ENCODE data around the gene COL4A6.

The COL4A6 gene

GRCh38 chrX:108219949-108220601 is 218.1 kb downstream of the COL4A6 start:
- in situ Hi-C loops (cut with MboI; ENCODE audit: low sequenced_read_pairs), result no loop called here

DNA sequence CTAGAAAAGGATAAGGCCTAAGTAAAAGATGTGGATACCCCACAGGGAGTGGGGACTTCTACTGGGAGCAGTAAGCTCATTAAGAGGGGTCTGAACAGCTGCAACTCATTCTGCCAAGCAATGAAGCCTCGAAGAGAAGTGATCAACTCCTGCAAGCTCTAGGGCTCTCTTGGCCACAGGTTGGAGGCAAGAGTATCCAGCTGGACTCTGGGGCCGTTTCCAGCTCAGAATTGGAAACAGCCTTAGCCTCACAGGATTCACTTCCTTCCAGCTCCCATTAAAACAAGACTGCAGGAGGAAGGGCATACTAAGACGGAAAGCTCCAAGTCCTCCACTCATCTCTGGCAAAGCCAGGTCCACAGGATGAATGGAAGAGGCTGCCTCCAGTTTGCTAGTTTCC is 220.3 kb downstream of the COL4A6 start:
- in situ Hi-C loops (cut with MboI; ENCODE audit: low sequenced_read_pairs), result no loop called here

- in situ Hi-C loops (cut with MboI; ENCODE audit: low sequenced_read_pairs), result no loop called here
Measured at GRCh38 chrX:108216919-108217571, 221.2 kb downstream of the COL4A6 start.

- in situ Hi-C loops (cut with MboI; ENCODE audit: low sequenced_read_pairs), result no loop called here
Measured at GRCh38 chrX:108216405-108216804, 221.8 kb downstream of the COL4A6 start.

- in situ Hi-C loops (cut with MboI; ENCODE audit: low sequenced_read_pairs), result no loop called here
Measured at GRCh38 chrX:108211301-108211700, 226.9 kb downstream of the COL4A6 start.

- in situ Hi-C loops (cut with MboI; ENCODE audit: low sequenced_read_pairs), result no loop called here
Measured at GRCh38 chrX:108209006-108209554, 229.1 kb downstream of the COL4A6 start.

- in situ Hi-C loops (cut with MboI; ENCODE audit: low sequenced_read_pairs), result no loop called here
Measured at GRCh38 chrX:108203540-108203939, 234.7 kb downstream of the COL4A6 start.

- in situ Hi-C loops (cut with MboI; ENCODE audit: low sequenced_read_pairs), result no loop called here
Measured at GRCh38 chrX:108199691-108200090, 238.5 kb downstream of the COL4A6 start.

DNA sequence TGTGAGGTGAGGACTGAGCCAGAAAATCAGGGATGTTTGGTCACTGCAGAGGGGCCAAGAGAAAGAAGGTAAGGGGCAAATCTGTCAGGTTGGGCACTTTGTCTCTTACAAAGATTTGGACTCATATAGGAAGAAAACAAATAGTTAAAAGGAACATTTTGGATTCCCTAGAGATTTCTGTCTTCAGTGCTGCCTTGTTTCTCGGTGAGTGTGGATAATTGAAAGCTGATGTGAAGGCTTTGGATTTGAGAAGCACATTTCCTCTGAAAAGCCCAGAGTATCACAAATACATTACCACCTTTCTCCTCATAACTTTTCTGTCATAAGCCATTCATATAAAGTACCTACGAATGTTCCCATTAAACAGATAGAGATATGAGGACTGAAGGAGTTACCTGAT is 239.2 kb downstream of the COL4A6 start:
- in situ Hi-C loops (cut with MboI; ENCODE audit: low sequenced_read_pairs), result no loop called here

- in situ Hi-C loops (cut with MboI; ENCODE audit: low sequenced_read_pairs), result no loop called here
Measured at GRCh38 chrX:108198420-108198819, 239.8 kb downstream of the COL4A6 start.

- in situ Hi-C loops (cut with MboI; ENCODE audit: low sequenced_read_pairs), result no loop called here
Measured at GRCh38 chrX:108186811-108187210, 251.4 kb downstream of the COL4A6 start.

- in situ Hi-C loops (cut with MboI; ENCODE audit: low sequenced_read_pairs), result no loop called here
Measured at GRCh38 chrX:108178143-108178498, 260.1 kb downstream of the COL4A6 start.

DNA sequence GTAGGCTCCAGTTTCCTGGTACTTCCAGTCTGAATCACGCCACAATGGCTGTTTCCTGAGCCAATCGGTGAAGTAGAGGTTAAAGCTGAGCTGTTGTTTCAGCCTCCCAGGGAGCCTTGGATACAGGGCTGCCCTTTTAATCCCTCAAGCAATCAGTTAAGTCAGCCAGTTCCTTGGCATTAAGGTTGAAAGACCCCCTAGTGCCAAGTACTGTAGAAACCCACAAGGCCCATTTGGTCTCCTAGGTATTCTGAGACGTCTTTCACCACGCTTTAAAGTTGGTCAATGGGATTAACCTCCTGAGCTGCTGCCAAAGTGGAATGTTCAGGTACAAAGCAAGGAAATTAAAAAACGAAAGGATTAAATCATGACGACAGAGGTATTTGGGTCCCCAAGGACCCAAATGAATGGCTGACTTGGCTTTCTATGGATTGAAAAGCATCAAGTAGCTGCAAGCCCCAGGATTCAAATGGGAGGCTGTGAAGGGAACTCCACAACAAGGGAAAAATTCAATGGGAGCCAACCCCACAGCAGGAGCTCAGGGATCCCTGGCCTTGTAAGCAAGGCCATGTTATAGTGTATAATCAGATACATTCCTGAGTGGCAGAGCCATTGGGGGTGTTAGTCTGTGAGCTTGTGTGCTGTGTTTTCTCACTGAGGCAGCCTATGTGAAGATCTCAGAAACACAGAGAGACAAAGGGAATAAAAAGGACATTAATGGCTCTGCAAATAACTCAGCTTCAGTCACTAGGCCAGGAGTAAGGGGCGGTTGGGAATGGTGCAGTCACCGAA is 260.7 kb downstream of the COL4A6 start:
- in situ Hi-C loops (cut with MboI; ENCODE audit: low sequenced_read_pairs), result no loop called here

GRCh38 chrX:108173874-108174273 is 264.3 kb downstream of the COL4A6 start:
- in situ Hi-C loops (cut with MboI; ENCODE audit: low sequenced_read_pairs), result no loop called here

DNA sequence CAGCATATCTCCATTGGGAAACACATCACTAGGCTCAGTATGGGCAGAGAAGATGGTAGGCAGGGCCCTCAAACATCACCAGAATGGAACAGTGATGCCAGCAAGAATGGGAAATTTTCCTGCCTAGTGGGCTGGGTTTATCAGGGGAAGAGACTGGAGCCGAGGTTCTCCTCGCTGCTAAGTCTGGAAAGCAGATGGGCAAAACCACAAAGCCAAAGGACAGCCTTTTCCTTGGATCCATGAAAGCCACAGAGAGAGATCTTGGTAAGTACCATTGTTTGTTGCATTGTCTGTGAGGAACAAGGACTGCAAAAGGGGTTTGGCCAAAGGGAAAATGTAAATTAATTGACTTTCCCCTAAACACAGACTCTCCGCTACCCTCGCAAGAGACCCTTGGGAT is 266.6 kb downstream of the COL4A6 start:
- in situ Hi-C loops (cut with MboI; ENCODE audit: low sequenced_read_pairs), result no loop called here

- in situ Hi-C loops (cut with MboI; ENCODE audit: low sequenced_read_pairs), result no loop called here
Measured at GRCh38 chrX:108169768-108170167, 268.5 kb downstream of the COL4A6 start.

- in situ Hi-C loops (cut with MboI; ENCODE audit: low sequenced_read_pairs), result no loop called here
Measured at GRCh38 chrX:108168961-108169740, 269.1 kb downstream of the COL4A6 start.

- in situ Hi-C loops (cut with MboI; ENCODE audit: low sequenced_read_pairs), result no loop called here
Measured at GRCh38 chrX:108167211-108167872, 270.9 kb downstream of the COL4A6 start.

- in situ Hi-C loops (cut with MboI; ENCODE audit: low sequenced_read_pairs), result no loop called here
Measured at GRCh38 chrX:108165383-108166111, 272.7 kb downstream of the COL4A6 start.

Data from HL-60/S4 treated with retinoic acid at 250 ng/mL for 4 days and 3 days (cell line).